CD4-positive, alpha-beta T cell treated with Interleukin-15 for 1 hour (primary cell): ENCODE measurements around the gene ZFAND6.
"Not testable (repeated sequence)": the region's sequence is repeated elsewhere in the genome, so short reads cannot be mapped to it uniquely, and the experiment has no call there.

ENCODE experiments used
- DNase-seq: peaks from one replicate; pipeline ENCODE4 v3.0.0-alpha.2; 2020

ZFAND6 gene

GRCh38 chr15:80058851-80059785, at the start of gene ZFAND6:
Gene ZFAND6, plus strand, starts transcription at chr15:80059676. Its CDS starts 60,669 bp downstream, at chr15:80120345.
- peak; percentile 93 for DNase-seq

- DNase-seq: peak; percentile 32
These were observed 49.3 kb upstream of the ZFAND6 start for GRCh38 chr15:80010131-80010673.

- peak; percentile 37 for DNase-seq
These were observed 48.4 kb upstream of the ZFAND6 start for GRCh38 chr15:80011041-80011523.

DNA sequence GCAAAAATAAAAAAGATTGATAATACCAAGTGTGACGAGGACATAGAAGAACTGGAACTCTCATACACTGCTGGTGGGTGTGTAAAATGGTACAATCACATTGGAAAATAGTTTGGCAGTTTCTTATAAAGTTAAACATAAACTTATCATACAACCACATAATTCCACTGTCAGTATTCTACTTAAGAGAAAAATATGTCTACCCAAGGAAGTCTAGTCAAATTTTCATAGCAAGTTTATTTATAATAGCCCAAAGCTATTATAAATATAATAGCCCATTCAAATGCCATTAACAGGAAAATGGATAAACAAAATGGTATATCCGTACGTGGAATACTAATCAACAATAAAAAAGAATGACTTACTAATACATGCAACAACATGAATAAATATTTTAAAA, 47.9 kb upstream of the ZFAND6 start:
- no peak for DNase-seq

DNA sequence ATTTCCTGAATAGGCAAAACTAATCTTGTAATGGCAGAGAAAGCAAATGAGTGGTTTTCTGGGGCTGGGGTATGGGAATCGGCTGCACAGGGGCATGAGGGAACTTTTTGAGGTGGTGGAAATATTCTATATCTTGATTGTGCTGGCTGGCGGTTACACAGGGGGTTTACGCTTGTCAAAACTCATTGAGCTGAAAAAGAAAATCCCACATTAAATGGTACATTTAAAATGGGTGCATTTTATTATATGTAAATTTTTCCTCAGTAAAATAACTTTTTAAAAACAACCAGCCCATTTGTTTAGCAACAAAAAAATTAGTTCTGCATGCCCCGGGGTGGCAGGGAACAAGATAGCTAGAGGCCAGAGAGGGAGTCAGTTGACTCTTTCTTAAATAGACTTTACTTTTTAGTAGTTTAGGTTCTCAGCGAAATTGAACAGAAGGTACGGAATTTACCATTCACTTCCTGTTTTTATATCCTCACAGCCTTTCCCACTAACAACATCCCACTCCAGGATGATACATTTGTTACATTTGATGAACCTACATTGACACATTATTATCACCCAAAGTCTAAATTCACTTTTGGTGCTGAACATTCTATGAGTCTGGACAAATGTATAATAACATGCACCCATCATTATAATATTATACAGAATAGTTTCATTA, 47.3 kb upstream of the ZFAND6 start:
- no peak for DNase-seq

GRCh38 chr15:80014186-80014585, 45.3 kb upstream of the ZFAND6 start:
- not testable (repeated sequence) for DNase-seq

- no peak for DNase-seq
These were observed 44.3 kb upstream of the ZFAND6 start for GRCh38 chr15:80015156-80015555.

- not testable (repeated sequence) for DNase-seq
These were observed 43.0 kb upstream of the ZFAND6 start for GRCh38 chr15:80016506-80016905.

DNA sequence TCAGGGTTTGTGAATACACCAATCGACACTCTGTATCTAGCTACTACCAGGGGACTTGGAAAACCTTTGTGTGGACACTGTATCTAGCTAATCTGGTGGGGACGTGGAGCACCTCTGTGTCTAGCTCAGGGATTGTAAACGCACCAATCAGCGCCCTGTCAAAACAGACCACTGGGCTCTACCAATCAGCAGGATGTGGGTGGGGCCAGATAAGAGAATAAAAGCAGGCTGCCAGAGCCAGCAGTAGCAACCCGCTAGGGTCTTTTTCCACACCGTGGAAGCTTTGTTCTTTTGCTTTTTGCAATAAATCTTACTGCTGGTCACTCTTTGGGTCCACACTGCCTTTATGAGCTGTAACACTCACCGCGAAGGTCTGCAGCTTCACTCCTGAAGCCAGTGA, 42.3 kb upstream of the ZFAND6 start:
- DNase-seq: not testable (repeated sequence)

GRCh38 chr15:80019168-80019745, 40.2 kb upstream of the ZFAND6 start:
- DNase-seq: no peak

DNA sequence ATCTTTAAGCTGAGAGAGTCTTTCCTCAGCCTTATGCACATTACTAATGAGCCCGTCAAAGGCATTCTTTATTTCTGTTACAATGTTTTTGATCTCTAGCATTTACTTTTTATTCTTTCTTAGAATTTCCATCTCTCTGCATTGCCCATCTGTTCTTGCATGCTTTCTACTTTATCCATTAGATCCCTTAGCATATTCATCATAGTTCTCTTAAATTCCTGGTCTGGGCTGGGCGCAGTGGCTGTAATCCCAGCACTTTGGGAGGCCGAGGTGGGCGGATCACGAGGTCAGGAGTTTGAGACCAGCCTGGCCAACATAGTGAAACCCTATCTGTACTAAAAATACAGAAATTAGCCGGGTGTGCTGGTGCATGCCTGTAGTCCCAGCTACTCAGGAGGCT, 39.3 kb upstream of the ZFAND6 start:
- DNase-seq: not testable (repeated sequence)

- no peak for DNase-seq
These were observed 38.7 kb upstream of the ZFAND6 start for GRCh38 chr15:80020731-80021130.

- DNase-seq: no peak
These were observed 33.2 kb upstream of the ZFAND6 start for GRCh38 chr15:80026310-80026709.

DNA sequence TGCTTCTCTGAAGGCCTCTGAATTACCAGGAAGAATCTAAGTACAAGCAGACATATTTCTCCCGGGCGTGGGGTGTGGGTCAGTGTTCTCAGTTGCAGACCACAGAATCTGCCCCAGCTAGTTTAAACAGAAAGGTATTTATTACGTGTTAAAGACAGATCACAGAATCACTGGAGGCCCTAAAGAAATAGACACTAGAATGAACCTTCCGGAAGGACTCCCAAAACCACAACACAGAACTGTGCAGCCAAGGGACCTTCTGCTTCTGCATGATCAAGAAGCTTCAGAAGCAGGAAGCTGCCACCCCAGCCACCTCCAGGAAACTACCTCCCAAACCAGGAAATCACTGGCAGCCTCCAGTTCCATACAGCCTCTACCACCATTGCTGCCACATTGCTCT, 32.7 kb upstream of the ZFAND6 start:
- no peak for DNase-seq

GRCh38 chr15:80028937-80029336, 30.5 kb upstream of the ZFAND6 start:
- DNase-seq: no peak

DNA sequence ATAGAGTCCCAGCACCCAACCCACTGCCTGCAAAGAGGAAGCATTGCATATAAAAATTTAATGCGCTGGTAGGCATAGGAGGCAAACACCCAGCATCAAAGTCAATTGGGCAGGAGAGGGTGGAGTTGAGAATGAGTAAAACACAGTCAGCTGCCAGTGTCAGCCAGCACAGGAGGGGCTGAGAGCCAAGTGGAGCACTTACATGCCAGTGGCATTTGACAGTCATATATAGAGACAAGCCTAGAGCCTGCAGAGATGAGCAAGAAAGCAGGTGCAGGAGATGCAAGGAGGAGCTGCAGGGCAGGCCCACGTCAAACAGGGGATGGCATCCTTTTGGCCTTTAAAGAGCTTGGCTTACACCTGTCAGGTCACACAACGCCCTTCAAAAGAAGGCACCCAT, 27.6 kb upstream of the ZFAND6 start:
- DNase-seq: no peak

- DNase-seq: no peak
These were observed 24.8 kb upstream of the ZFAND6 start for GRCh38 chr15:80034629-80035028.

DNA sequence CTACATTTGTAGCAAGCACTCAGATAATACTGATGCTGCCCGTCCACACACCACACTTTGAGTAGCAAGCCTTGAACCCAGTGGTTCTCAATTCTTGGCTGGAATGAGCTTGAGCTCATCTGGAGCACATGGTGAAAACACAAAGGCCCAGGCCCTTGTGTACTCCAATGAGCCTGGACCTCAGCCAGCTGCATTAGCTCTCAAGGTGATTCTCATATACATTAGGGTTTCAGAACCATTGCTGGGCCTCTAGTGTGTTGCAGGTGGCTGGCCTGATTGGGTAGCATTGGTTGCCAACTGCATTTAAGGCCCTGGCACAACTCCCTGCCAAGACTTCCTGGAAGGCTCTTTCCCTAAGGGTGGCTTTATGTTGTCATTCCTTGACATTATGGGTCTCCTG, 23.4 kb upstream of the ZFAND6 start:
- no peak for DNase-seq

GRCh38 chr15:80041494-80042253, 17.8 kb upstream of the ZFAND6 start:
- no peak for DNase-seq

DNA sequence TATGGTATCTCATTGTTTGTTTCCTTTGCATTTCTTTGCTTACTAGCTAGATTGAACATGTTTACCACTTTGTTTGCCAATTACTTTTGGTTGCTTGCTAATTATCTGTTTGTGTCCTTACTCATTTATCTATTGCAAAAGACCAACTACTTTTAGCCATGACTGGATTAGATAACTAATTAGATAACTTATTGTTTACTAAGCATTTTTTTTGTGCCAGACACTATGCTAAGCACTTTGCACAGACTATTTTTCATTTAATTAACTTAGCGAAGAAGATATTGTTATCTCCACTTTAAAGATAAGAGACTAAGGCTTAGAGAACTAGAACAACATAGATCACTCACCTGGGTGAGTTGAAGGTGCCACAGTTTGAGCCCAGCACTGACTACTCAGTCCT, 16.9 kb upstream of the ZFAND6 start:
- DNase-seq: no peak

- not testable (repeated sequence) for DNase-seq
These were observed 14.3 kb upstream of the ZFAND6 start for GRCh38 chr15:80045219-80045618.

DNA sequence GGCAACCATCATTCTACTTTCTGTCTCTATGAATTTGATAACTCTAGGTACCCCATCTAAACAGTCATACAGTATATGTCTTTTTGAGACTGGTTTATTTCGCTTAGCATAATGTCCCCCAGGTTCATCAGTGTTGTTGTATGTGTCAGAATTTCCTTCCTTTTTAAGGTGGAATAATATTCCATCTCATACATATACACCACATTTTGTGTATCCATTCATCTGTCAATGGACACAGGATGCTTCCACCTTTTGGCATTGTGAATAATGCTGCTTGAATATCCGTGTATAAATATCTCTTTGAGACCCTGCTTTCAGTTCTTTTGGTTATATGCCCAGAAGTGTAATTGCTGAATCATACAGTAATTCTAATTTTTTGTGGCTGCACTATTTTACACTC, 10.4 kb upstream of the ZFAND6 start:
- DNase-seq: no peak
